GM21381 (cell line): ENCODE data around the gene IQUB.
"Not testable (repeated sequence)": the region's sequence is repeated elsewhere in the genome, so short reads cannot be mapped to it uniquely, and the experiment has no call there.

Source experiments
- ATAC-seq: cut with Tn5 transposase; IDR thresholded peaks from one replicate; pipeline ENCODE4 v1.9.1; 2021; ENCODE audit warnings: mild to moderate bottlenecking, moderate library complexity; ENCODE audit not compliant: unreplicated experiment

IQUB gene

GRCh38 chr7:123534383-123535260 lies at the start of gene IQUB:
Gene IQUB (minus strand): TSS chr7:123534595. CDS start chr7:123512340, 22,255 bp downstream.
- peak; percentile 75 for ATAC-seq

- no peak for ATAC-seq
Observed at GRCh38 chr7:123583821-123584220, 49.4 kb upstream of the IQUB start.

DNA sequence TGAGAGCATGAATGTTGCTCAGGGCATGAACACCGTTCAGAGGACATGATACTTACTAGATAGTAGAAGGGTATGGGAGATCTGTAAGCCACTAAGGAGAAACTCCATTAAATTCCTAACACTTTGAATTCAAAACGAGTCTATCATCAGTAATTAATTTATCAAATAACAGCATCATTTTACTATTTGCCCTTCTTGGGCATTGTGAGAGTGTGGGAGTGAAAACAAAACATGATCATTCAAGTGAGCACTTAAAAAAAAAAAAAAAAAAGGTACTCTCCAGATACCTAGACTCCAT lies 46.7 kb upstream of the IQUB start:
- ATAC-seq = no peak

GRCh38 chr7:123580406-123581161 lies 46.2 kb upstream of the IQUB start:
- peak; percentile 78 for ATAC-seq

DNA sequence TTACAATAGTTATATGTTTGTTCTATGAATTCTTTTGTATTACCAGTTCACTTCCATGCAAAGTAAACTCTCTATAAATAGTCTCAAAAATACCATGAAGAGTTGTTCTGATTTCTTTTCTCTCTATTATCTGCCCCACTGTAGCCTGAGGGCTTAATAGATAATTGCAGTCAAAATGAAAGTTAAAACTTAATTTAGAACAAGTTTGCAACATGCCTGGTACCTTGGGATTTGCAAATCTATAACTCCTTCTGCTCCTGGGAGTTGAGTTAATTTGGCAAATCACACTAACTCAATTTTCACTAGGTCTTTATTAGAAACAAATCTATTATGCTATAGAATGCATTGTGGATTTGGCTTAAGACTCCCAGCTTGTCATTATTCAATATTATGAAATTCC lies 45.0 kb upstream of the IQUB start:
- ATAC-seq = no peak

DNA sequence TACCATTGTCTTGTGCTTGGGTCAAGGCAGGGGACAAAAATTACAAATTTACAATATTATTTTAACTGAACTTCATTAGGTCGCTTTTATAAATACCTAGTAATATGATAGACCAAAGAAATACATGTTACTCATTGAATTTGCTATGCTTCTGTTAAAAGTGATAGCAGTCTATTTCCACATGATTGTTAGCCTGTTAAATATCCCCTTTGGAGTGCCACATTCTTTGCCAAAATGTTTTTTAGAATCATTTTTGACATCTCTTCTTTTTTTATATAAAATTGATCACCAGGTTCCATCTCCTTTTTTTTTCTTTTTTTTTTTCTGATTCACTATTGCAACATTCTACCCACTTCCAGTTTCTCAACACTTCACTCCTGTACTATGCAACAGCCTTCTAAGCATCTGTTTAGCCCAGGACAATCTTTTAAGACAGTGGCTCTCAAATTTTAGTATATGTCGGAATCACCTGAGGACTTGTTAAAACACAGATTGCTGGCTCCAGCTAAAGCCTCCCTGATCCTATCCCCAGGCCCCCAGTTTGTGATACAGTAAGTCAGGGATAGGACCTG lies 39.6 kb upstream of the IQUB start:
- no peak for ATAC-seq

DNA sequence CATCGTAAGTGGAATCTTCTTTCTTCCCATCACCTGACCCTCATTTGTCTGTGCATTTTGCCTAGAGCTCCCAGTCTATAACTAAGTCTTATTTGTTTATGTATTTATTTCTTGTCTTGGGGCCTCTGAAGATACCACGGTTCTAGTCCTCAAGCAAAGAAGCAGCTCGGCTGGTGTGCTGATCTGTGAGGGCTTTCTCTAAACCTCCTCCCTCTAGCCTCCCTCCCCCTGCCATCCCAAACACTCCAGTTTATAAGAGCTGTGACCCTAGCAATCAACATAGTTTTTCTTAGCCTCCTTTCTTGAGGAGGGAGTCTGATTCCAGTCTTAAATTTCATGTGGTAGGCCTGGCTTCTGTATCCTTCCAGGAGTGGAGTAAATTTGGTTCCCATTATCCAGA lies 38.9 kb upstream of the IQUB start:
- ATAC-seq = no peak

- no peak for ATAC-seq
Observed at GRCh38 chr7:123571684-123572083, 37.3 kb upstream of the IQUB start.

- no peak for ATAC-seq
Observed at GRCh38 chr7:123571187-123571586, 36.8 kb upstream of the IQUB start.

- no peak for ATAC-seq
Observed at GRCh38 chr7:123570390-123571182, 36.2 kb upstream of the IQUB start.

- no peak for ATAC-seq
Observed at GRCh38 chr7:123569352-123570010, 35.1 kb upstream of the IQUB start.

DNA sequence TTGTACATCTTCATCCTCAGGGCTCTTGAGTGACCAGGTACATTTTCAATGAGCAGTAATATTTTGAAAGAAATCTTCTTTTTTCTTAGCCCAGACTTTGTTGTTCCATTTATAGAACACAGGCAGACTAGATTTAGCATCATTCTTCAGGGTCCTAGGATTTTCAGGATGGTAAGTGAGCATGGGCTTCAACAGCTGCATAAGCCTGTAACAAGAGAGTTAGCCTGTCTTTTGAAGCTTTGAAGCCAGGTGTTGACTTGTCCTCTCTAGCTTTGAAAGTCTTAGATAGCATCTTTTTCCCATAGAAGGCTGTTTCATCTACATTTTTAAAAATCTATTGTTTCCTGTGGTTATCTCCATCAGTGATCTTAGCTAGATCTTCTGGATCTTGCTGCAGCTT lies 27.7 kb upstream of the IQUB start:
- no peak for ATAC-seq

DNA sequence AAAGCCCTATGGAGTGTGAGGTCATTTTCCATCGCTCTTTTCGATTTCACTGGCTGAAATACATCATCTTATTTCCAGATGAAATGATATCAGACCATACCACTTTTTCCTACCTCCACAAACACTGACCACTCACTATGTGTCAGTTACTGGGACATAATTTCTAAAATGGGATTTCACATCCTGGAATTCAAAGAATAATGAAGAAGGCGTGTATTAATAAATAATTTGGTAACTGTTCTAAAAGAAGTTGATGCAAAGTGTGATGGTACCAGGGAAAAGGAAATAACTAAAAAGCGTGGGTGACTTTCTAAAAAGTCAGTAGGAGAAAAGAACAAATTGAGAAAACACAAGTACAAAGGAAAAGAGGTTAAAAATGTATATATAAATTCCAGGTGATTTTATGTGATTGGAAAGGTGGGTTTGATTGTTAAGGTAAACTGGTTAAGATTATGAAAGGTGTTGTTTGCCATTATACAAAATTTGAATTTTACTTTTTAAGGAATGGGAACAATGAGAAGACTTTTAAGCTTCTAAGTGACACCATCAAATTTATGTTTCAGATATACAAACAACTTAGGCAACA lies 24.0 kb upstream of the IQUB start:
- no peak for ATAC-seq

DNA sequence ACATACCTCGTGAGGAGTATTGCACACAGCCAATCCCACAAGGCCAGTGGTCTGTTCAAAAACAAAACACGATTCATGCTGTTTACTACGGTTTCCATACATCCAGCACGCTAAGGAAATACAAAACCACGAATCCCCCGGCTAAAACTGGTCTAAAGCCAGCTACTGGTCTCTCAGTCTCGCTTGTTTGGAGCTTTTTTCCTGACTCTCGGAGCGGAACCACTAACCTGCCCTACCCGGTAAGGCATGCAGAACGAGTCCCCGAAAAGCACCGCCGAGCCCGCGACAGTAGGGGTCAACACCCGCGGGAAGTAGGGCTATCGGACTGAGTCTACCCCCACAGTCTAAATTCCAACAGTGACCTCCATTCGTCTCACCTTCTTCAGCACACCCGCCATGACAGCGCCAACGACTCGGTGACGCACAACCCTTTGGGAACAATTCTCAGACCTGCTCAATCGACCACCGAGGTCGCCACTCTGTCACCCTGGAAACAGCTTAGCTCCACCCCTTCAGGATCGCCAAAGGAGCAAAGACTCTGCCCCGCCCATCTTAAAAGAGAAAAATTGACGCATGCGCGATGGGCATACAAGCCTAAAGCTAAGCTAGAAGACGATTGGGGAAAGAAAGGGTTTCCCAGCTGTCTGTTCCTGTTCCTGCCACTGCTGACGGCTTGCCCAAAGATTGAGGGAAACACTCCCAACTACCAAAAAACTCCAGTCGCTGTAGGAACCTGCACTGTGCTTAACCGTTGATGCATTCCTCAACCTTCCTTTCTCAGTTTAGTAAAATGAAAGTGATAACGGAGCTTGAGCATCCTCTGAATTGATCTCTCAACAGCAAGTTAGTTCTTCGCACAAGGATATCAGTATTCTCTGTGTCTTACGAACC lies 23.2 kb upstream of the IQUB start, which contains the start of gene NDUFA5:
Gene NDUFA5 (minus strand): TSS at position 421 of the 891 bp plus-strand sequence. CDS start 23 bp downstream, at position 398.
- peak; percentile 96 for ATAC-seq

GRCh38 chr7:123557016-123557397 lies 22.6 kb upstream of the IQUB start:
- no peak for ATAC-seq

GRCh38 chr7:123555484-123555883 lies 21.1 kb upstream of the IQUB start:
- ATAC-seq = no peak

DNA sequence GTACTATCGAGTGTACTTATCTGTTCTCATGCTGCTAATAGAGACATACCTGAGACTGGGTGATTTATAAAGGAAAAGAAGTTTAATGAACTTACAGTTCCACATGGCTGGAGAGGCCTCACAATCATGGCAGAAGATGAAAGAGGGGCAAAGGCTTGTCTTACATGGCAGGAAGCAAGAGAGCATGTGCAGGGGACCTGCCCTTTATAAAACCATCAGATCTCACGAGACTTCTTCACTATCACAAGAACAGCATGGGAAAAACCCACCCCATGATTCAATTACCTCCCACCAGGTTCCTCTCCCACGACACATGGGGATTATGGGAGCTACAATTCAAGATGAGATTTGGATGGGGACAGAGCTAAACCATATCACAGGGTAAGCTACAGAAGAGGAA lies 18.8 kb upstream of the IQUB start:
- no peak for ATAC-seq

DNA sequence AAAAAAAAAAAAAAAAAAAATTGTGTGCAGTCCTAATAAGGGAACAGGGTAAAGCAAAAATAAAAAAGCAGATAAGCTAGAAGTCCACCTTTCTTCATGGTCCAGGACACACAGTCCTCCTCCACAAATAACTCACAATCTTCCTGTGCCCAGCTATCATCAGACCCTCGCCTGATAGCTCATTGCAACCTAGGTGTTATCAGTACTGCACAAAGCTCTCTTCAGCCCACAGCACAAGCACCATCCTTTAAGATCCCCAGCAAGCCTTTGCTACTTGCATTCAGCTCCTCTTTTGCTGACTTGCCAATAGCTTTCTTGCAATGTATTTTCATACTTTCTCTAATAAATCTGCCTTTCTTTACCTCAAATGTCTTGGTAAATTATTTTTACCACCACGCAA lies 18.2 kb upstream of the IQUB start:
- ATAC-seq = no peak

DNA sequence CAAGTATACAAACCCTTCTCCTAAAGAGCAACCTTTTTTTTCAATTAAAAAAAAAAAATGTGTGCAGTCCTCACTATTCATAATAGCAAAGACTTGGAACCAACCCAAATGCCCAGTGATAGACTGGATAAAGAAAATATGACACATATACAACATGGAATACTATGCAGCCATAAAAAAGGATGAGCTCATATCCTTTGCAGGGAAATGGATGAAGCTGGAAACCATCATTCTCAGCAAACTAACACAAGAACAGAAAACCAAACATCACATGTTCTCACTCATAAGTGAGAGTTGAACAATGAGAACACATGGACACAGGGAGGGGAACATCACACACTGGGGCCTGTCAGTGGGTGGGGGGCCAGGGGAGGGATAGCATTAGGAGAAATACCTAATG lies 17.7 kb upstream of the IQUB start:
- not testable (repeated sequence) for ATAC-seq
